HG03520 (cell line): ENCODE results near the gene SIPA1L3.
A peak's percentile ranks its signal among the peaks of the same experiment; 100 is the strongest.

Source experiments
- ATAC-seq: cut with Tn5 transposase; IDR thresholded peaks from one replicate; pipeline ENCODE4 v1.9.1; 2021; ENCODE audit warnings: mild to moderate bottlenecking, moderate library complexity; ENCODE audit not compliant: unreplicated experiment

Gene SIPA1L3

DNA sequence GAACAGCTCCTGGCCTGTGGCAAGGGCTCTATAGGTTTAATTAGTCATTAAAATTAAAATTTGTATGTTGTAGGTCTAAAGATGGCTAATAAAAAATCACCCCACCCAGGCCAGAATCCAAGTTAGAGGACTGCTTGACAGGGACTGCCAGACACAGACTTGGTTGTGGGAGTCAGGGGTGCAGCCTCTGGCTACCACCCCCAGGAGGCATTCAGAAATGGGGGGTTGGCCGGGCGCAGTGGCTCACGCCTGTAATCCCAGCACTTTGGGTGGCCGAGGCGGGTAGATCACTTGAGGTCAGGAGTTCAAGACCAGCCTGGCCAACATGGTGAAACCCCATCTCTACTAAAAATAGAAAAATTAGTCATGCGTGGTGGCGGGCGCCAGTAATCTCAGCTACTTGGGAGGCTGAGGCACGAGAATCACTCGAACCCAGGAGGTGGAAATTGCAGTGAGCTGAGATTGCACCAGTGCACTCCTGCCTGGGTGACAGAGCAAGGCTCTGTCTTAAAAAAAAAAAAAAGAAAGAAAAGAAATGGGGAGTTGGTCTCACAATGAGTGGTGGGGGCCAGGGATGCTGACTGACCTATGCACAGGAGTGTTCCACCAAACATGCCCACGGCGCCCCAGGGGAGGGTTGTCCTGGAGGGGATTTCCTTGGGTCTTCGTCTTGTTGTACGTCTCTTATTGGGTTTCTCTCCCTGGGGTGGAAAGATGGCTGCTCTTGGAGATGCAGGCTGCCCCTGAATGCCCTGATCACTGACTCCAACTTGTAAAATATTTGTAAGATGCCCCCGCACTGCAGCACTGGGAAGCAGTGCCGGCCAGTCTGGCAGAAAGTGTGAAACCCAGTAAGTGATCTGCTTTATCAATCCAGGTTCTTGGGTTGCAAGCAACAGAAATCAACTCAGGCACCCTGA is 68.8 kb downstream of the SIPA1L3 start:
- ATAC-seq, result no peak

- no peak for ATAC-seq
Measured at GRCh38 chr19:37977391-37977790, 70.4 kb downstream of the SIPA1L3 start.

GRCh38 chr19:37977992-37978391 is 71.0 kb downstream of the SIPA1L3 start:
- no peak for ATAC-seq

GRCh38 chr19:37979547-37980082 is 72.6 kb downstream of the SIPA1L3 start:
- ATAC-seq, result peak; percentile 37

GRCh38 chr19:37980419-37981170 is 73.6 kb downstream of the SIPA1L3 start:
- ATAC-seq, result no peak

DNA sequence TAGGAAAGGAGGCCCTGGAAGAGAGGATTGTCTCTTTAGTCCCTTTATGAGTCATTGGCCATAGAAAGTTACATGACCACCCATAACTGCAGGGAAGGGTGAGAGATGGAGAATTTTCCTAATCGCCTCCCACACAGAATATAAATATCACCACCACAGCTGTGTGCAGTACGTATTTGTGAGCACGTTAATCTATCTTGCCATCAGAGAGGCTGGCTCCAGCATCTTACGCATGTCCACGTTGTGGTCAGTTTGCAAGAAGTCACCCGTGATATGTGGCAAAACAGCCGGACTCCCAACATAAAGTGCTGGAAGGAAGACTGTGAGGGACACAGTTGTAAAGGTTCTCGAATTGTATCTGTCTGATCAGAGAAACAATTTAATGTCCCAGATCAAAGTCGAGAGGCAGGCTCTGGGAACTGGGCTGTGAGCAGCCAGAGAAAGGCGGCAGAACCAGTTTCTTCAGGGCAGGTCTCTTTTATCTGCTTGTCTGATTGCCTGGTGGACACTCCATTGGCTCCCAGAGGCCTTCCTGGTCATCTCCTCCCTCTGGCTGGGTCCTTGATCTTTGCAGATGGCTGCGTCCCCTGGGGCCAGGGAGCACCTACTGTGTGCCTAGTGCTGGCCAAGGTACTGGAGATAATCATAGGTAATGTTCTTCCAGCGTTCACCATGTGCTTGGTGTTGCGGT is 74.9 kb downstream of the SIPA1L3 start:
- ATAC-seq, result no peak

- ATAC-seq, result no peak
Measured at GRCh38 chr19:37982655-37983054, 75.6 kb downstream of the SIPA1L3 start.

DNA sequence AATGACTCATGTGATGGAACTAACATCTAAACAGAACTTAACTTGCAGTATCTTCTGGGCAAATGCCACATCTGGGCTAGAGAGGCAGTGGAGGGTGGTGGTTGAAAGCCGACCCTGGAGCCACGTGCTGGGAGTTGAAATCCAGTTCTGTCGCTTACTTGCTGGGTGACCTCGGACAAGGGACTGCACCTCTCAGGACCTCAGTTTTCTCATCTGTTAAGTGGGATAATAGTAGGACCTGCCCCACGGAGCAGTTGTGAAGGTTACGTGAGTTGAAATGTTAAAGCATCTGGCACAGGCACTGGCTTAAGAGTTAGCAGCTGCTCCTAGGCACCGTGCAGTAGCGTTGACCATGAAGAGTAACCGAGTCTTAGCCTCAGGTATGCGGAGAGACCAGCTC is 76.1 kb downstream of the SIPA1L3 start:
- no peak for ATAC-seq

DNA sequence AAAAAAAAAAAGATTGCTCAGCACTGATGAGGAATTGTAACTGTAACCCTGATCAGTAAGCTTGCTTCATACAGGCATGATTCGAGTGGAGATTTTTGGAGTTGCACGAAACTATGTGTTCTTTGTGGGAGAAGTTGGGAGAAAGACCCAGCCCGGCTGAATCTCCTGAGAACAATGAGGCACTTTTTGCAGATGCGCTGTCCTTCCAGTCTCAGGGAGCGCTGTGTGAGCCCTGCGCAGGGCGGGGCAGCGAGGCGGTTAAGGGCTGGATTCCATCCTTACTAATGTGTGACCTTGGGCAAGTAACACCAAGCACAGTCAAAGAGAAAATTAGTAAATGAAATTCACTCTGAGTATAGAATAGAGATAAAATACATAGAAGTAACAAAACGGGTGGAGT is 76.9 kb downstream of the SIPA1L3 start:
- no peak for ATAC-seq

DNA sequence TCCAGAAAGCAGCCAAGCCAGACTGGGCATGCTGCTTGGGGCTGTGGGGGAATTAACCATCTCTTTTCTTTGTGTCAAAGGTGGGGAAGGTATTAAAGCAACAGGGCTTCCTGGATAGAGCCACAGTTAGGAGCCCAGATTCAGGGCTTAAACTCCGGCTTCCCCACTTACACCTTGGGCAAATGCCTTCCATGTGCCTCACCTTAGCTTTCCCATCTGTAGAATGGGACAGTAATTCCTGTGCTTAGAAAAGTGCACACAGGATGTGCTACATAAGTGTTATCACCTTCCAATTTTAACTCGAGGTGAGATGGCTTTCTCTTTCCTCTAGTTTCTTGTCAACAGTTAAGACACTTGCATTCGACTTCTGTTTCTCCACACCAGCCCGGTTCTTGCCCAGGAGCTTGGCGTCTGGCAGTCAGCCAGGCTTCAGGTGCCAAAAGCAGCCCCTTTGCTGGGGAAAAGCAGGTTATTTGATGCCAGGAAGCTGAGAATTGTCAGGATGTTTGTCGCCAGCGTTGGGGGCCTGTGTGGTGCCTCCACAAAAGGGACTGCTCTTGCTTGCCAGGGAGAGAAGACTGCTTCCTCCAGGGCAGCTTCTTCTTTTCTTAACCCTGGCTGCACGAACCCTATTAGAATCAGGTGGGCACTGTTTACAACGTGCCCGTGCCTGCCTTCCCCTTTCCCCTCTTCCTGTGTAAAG is 79.2 kb downstream of the SIPA1L3 start:
- ATAC-seq, result no peak

DNA sequence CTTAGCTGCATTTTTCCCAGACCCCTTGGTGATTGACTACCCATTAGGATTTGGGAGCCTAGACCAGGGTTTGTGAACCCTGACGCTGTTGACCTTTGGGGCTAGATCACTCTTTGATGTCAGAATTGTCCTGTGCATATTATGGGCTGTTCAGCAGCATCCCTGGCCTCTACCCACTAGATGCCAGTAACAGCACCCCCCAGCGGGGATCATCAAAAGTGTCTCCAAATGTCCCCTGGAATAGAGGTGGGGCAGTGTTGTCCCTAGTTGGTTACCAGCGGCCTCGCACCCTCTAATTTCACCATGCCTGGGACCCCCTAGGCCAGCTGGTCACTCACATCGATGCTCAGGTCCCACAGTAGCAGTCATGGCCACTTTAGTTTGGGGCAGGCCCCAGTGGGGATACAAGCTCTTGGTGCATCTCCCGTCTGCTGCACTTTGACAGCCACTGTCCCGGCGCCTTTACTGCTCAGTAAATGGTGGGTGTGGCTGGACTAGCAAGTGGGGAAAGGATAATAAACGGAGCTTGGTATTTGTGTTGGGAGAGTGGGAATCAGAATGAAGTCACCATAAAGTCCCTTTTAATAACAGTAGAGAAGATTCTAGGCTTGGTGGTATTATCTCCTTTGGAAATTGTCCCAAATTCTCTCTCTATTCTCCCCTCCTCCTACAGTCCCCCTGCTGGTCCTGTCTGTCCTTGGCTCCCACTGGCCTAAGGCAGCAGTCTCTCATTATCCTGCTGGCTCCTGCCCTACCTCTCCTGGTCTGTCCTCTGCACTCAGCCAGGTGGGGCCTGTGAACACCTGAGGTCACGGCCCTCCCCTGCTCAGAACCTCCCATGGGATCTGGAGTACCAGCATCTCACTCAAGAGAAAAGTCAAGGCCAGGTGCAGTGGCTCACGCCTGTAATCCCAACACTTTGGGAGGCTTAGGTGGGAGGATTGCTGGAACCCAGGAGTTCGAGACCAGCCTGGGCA is 80.6 kb downstream of the SIPA1L3 start:
- ATAC-seq, result no peak

- no peak for ATAC-seq
Measured at GRCh38 chr19:37988758-37989635, 82.0 kb downstream of the SIPA1L3 start.

GRCh38 chr19:37989855-37990254 is 82.8 kb downstream of the SIPA1L3 start:
- ATAC-seq, result no peak

GRCh38 chr19:37990362-37990761 is 83.4 kb downstream of the SIPA1L3 start:
- ATAC-seq, result no peak

DNA sequence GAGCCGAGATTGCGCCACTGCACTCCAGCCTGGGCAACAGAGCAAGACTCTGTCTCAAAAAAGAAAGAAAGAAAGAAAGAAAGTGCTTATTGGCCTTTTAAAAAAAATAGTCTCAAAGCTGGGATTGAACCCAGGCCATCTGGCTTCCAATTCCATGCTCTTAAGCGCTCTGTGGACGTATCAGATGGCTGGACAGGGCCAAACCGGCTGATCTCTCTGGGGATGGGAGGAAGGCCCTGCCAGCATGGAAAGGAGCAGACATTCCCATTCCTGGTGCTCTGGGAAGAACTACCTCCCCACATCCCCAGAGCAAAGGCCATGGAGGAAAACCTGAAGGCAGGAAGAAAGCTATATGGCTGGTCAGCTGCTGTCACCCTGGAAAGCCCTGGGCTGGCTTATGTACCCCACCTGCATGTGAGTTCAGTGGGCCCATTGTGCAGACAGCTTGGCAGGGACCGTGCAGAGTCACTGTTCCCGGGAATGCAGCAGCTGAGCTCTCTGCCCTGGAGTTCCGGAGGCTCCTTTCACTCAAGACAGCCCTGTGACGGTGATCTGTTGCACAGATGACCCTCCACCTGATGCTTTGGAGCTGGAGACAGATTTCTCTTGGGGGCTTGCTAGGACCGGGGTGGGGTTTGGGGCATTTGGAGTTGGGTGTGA is 84.3 kb downstream of the SIPA1L3 start:
- no peak for ATAC-seq

DNA sequence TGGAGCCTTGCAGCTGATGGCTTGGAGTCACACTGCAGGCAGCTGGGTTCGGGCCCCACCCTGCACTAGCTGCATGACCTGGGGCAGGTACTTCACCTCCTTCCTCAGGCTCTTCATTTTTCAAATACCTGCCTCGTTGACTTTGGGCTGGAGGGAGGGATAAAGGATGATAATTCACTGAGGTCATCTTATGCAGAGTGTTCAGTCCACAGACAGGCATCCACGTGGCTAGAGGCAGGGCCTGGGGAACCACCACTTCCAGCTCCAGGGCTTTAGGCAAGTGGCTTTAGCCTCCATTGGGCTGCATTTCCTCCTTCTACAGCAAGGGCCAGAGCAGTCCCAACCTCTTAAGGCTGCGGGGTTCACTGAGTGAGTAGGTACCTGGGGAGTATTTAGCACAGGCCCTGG is 84.8 kb downstream of the SIPA1L3 start:
- ATAC-seq, result no peak

- no peak for ATAC-seq
Measured at GRCh38 chr19:37992761-37993160, 85.8 kb downstream of the SIPA1L3 start.

DNA sequence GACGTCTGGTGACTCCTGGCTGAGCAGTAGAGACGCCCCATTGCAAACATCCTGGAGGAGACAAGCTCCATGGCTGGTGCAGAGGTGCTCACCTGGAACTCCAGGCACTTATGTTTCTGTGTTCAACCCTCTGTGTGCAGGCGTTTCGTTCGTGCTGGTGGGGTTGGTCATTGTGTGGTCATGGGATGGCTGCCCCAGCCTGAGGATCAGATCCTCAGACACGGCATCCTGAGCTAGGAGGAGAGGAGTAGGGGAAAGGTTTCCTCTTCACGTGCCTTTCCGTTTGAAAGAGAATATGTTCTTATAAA is 87.8 kb downstream of the SIPA1L3 start:
- no peak for ATAC-seq
